ENCODE results near the gene KRT6A.

Gene KRT6A

DNA sequence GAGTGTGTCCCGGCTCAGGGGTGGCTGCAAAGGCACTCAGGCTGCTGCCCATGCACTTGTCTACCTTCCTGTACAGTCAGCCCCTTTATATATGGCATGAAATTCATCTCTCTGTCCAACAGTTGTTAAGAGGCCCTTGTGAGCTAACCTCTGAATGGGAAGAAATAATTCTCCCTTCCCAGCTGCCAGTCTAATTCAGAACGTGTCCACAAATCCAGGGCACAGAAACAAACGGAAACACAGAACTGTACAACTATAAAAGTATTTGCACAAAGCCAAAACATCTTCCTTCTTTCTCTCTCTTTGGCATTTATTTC is 26.3 kb upstream of the KRT6A start:
- Mint-ChIP-seq H3K9me3 (no peaks in the 10 kb centered on the region), H3K4me3 (no peak overlapping the region), H3K27me3 (ENCODE audit: low read depth) (peaks cover 16% of the 10 kb centered on the region), H3K36me3 (ENCODE audit: low read depth) (no peaks in the 10 kb centered on the region), H3K27ac (no peak overlapping the region), H3K4me1 (no peaks in the 10 kb centered on the region)
- no peak for TF ChIP-seq CTCF (IDR thresholded peaks at IDR 0.05; ENCODE audit: unreplicated experiment in 3 of 3)

DNA sequence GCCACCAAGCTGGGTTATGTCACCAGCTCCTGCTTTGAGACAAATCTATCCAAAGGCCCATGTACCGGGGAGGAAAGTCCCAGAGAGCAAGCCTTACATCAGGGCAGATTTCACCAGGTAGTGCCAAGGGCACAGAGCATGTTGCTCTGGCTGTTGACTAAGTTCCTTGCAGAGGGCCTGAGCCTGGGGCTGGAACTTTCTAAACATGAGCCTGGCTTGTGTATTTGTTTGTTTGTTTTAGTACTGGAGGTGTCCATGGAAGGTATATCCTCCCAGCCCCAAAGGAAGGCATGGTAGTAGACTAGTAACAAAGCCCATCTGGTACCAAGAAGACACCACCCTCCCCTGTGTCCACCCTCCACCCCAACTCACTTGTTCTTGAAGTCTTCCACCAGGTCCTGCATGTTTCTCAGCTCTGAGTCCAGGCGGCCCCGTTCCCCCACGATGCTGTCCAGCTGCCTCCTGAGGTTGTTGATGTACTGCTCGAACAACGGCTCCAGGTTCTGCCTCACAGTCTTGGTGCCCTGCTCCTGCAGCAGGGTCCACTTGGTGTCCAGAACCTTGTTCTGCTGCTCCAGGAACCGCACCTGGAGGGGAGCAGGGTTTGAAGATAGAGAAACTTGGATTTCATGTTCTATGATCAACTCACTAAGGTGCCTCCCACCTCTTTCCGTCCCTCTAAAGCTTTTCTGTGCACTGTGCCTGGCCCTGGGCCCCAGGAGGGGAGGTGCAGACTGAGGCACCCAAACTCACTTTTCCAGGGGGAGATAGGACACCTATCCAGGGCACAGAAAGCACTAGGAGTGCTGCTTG is 25.7 kb upstream of the KRT6A start:
- Mint-ChIP-seq H3K36me3 (ENCODE audit: low read depth) (no peaks in the 10 kb centered on the region), H3K4me1 (no peaks in the 10 kb centered on the region), H3K27ac (no peak overlapping the region)

GRCh38 chr12:52517888-52518287 is 24.8 kb upstream of the KRT6A start:
- Mint-ChIP-seq H3K4me1 (no peaks in the 10 kb centered on the region), H3K9me3 (no peaks in the 10 kb centered on the region), H3K36me3 (ENCODE audit: low read depth) (no peaks in the 10 kb centered on the region), H3K27me3 (ENCODE audit: low read depth) (peaks cover 20% of the 10 kb centered on the region), H3K27ac (no peak overlapping the region), H3K4me3 (no peak overlapping the region)
- TF ChIP-seq CTCF (IDR thresholded peaks at IDR 0.05; ENCODE audit: unreplicated experiment in 3 of 3), result no peak

More for the DNA sequence above, 25.7 kb upstream of the KRT6A start:
- no peaks in the 10 kb centered on the region for H3K9me3 Mint-ChIP-seq
- no peak overlapping the region for H3K4me3 Mint-ChIP-seq
- peaks cover 20% of the 10 kb centered on the region for H3K27me3 Mint-ChIP-seq (ENCODE audit: low read depth)
- no peak for TF ChIP-seq CTCF (IDR thresholded peaks at IDR 0.05; ENCODE audit: unreplicated experiment in 3 of 3)

DNA sequence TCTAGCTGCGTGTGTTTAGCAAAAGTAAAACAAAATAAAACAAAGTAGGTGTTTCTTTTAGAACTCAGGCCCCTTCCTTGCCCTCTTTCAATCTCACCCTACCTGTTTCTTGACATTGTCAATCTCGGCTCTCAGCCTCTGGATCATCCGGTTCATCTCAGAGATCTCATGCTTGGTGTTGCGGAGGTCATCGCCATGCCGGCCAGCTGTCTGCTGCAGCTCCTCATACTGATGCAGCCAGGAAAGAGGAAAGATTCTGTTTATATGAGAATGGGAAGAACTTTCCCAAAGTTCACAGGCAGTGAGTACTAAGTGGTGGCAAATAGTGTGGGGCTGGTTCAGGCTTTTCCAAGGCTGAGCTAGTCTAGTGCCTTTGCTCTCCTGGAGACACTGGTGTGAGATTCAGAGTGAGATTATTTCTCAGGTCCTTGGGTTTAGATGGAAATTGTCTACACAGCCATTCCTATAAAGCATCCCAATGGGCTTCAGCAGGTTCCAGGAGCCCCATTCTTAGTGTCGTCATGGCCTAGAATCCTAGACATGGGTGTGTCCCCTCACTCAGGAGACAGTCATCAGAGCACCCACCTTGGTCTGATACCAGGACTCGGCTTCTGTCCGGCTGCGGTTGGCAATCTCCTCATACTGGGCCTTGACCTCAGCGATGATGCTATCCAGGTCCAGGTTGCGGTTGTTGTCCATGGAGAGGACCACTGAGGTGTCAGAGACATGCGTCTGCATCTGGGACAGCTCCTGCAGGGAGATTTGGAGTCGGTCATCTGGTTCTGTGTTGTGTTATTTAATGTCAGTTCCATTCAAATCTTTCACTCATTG is 24.2 kb upstream of the KRT6A start:
- no peak overlapping the region for H3K4me3 Mint-ChIP-seq
- H3K4me1 Mint-ChIP-seq, result no peaks in the 10 kb centered on the region
- H3K36me3 Mint-ChIP-seq (ENCODE audit: low read depth), result no peaks in the 10 kb centered on the region
- H3K27ac Mint-ChIP-seq, result no peak overlapping the region
- TF ChIP-seq CTCF (IDR thresholded peaks at IDR 0.05; ENCODE audit: unreplicated experiment in 3 of 3), result no peak
- H3K27me3 Mint-ChIP-seq (ENCODE audit: low read depth), result peaks cover 20% of the 10 kb centered on the region
- no peaks in the 10 kb centered on the region for H3K9me3 Mint-ChIP-seq

GRCh38 chr12:52515927-52516831 is 23.1 kb upstream of the KRT6A start:
- no peaks in the 10 kb centered on the region for H3K4me1 Mint-ChIP-seq
- no peaks in the 10 kb centered on the region for H3K36me3 Mint-ChIP-seq (ENCODE audit: low read depth)
- peaks cover 17% of the 10 kb centered on the region for H3K27me3 Mint-ChIP-seq (ENCODE audit: low read depth)
- TF ChIP-seq CTCF (IDR thresholded peaks at IDR 0.05; ENCODE audit: unreplicated experiment in 3 of 3), result no peak
- H3K27ac Mint-ChIP-seq, result no peak overlapping the region
- peaks cover 7% of the 10 kb centered on the region for H3K9me3 Mint-ChIP-seq
- no peak overlapping the region for H3K4me3 Mint-ChIP-seq
